ENCODE measurements around the gene SMIM14.
"Not testable (repeated sequence)": the region's sequence is repeated elsewhere in the genome, so short reads cannot be mapped to it uniquely, and the experiment has no call there.

The SMIM14 gene

GRCh38 chr4:39524161-39524957 is 114.3 kb downstream of the SMIM14 start:
- no peak for TF ChIP-seq CTCF (IDR thresholded peaks at IDR 0.05; ENCODE audit: borderline replicate concordance, control extremely low read depth, extremely low read depth, insufficient read depth, missing control alignments)
- in situ Hi-C loops (cut with MboI; ENCODE audit: low sequenced_read_pairs, unreplicated experiment): no loop called here
- no peak for DNase-seq (ENCODE audit: low spot score)

- TF ChIP-seq CTCF (IDR thresholded peaks at IDR 0.05; ENCODE audit: borderline replicate concordance, control extremely low read depth, extremely low read depth, insufficient read depth, missing control alignments): no peak
- in situ Hi-C loops (cut with MboI; ENCODE audit: low sequenced_read_pairs, unreplicated experiment): no loop called here
- no peak for DNase-seq (ENCODE audit: low spot score)
These were observed 116.6 kb downstream of the SMIM14 start for GRCh38 chr4:39522068-39522467.

GRCh38 chr4:39521253-39521919 is 117.3 kb downstream of the SMIM14 start:
- no peak for TF ChIP-seq CTCF (IDR thresholded peaks at IDR 0.05; ENCODE audit: borderline replicate concordance, control extremely low read depth, extremely low read depth, insufficient read depth, missing control alignments)
- in situ Hi-C loops (cut with MboI; ENCODE audit: low sequenced_read_pairs, unreplicated experiment): no loop called here
- no peak for DNase-seq (ENCODE audit: low spot score)

GRCh38 chr4:39518484-39518883 is 120.2 kb downstream of the SMIM14 start:
- in situ Hi-C loops (cut with MboI; ENCODE audit: low sequenced_read_pairs, unreplicated experiment): no loop called here
- no peak for DNase-seq (ENCODE audit: low spot score)
- no peak for TF ChIP-seq CTCF (IDR thresholded peaks at IDR 0.05; ENCODE audit: borderline replicate concordance, control extremely low read depth, extremely low read depth, insufficient read depth, missing control alignments)

- no peak for TF ChIP-seq CTCF (IDR thresholded peaks at IDR 0.05; ENCODE audit: borderline replicate concordance, control extremely low read depth, extremely low read depth, insufficient read depth, missing control alignments)
- no peak for DNase-seq (ENCODE audit: low spot score)
- in situ Hi-C loops (cut with MboI; ENCODE audit: low sequenced_read_pairs, unreplicated experiment): no loop called here
These were observed 122.2 kb downstream of the SMIM14 start for GRCh38 chr4:39516407-39516966.

GRCh38 chr4:39515669-39516401 is 122.8 kb downstream of the SMIM14 start:
- in situ Hi-C loops (cut with MboI; ENCODE audit: low sequenced_read_pairs, unreplicated experiment); DNase-seq (ENCODE audit: low spot score): not testable (repeated sequence)
